Calu3 (cell line): Measurements from ENCODE around the gene PTPRG. TPM values are rescaled to one million over a fixed set of nuclear protein-coding genes. Genes with fewer than 3 reads are reported as not detected.

ENCODE experiments used
- BruUV-seq: library from RNA; stranded (reverse); fragments of 400-500 nt; replicated peaks from 2 replicates; lab custom pipeline; 2021; lab: Mats Ljungman, UMichigan
- CTCF ChIA-PET: fragments of 300-600 bp; sonication (Branson Sonifier 250); formaldehyde crosslinking; loops from one replicate; lab custom pipeline; 2022; ENCODE audit warnings: antibody characterized with exemption; lab: Charles Lee
- DNase-seq: peaks from one replicate; pipeline ENCODE4 v3.0.0; 2022
- H3K27ac Mint-ChIP-seq: one replicate; pipeline ENCODE4 v1.8.0; 2022; ENCODE audit warnings: mixed read lengths; ENCODE audit not compliant: unreplicated experiment
- H3K27me3 Mint-ChIP-seq: one replicate; pipeline ENCODE4 v1.8.0; 2022; ENCODE audit warnings: mixed read lengths; ENCODE audit not compliant: unreplicated experiment
- H3K36me3 Mint-ChIP-seq: one replicate; pipeline ENCODE4 v1.8.0; 2022; ENCODE audit warnings: mild to moderate bottlenecking, moderate library complexity, mixed read lengths; ENCODE audit not compliant: insufficient read depth, unreplicated experiment
- H3K4me1 Mint-ChIP-seq: one replicate; pipeline ENCODE4 v1.8.0; 2022; ENCODE audit warnings: mild to moderate bottlenecking, low read depth, mixed read lengths; ENCODE audit not compliant: unreplicated experiment
- H3K4me3 Mint-ChIP-seq: one replicate; pipeline ENCODE4 v1.8.0; 2022; ENCODE audit warnings: mild to moderate bottlenecking, low read depth, moderate library complexity, mixed read lengths; ENCODE audit not compliant: unreplicated experiment
- H3K9me3 Mint-ChIP-seq: one replicate; pipeline ENCODE4 v1.8.0; 2022; ENCODE audit warnings: low read depth, mixed read lengths; ENCODE audit not compliant: unreplicated experiment
- CTCF ChIP-seq: fragments of 200-600 bp; IDR thresholded peaks from one replicate; pipeline ENCODE4 v1.8.0; 2022; ENCODE audit warnings: antibody characterized with exemption; ENCODE audit not compliant: unreplicated experiment
- intact Hi-C: fragments of 100-400 bp; cut with micrococcal nuclease; formaldehyde crosslinking; loops from one replicate; pipeline ENCODE4 v1.10.0; 2022; ENCODE audit not compliant: unreplicated experiment
- total RNA-seq: library from RNA; stranded (reverse); gene quantifications from 2 replicates; pipeline ENCODE4 v1.2.3, GENCODE V29; 2022

The PTPRG gene
- total RNA-seq, 1 experiment from 2014 or later: 0.35 TPM

- no peak for DNase-seq
- no peaks in the 10 kb centered on the region for H3K27me3 Mint-ChIP-seq
- no peaks in the 10 kb centered on the region for H3K4me1 Mint-ChIP-seq
- CTCF ChIA-PET: no interaction called here
- H3K27ac Mint-ChIP-seq: no peak overlapping the region
- no TSS peak for BruUV-seq
- H3K9me3 Mint-ChIP-seq: peaks cover 10% of the 10 kb centered on the region
- H3K4me3 Mint-ChIP-seq: no peak overlapping the region
- intact Hi-C loops: no loop called here
- TF ChIP-seq CTCF: no peak
- H3K36me3 Mint-ChIP-seq: no peaks in the 10 kb centered on the region
Measured at GRCh38 chr3:62161371-62161770, 600.0 kb downstream of the PTPRG start.

GRCh38 chr3:62164196-62164595 lies 602.8 kb downstream of the PTPRG start:
- CTCF ChIA-PET: no interaction called here
- DNase-seq: no peak
- no TSS peak for BruUV-seq
- Mint-ChIP-seq H3K27ac (no peak overlapping the region), H3K9me3 (peaks cover 8% of the 10 kb centered on the region), H3K4me1 (no peaks in the 10 kb centered on the region), H3K4me3 (no peak overlapping the region), H3K36me3 (no peaks in the 10 kb centered on the region), H3K27me3 (no peaks in the 10 kb centered on the region)
- intact Hi-C loops: no loop called here
- no peak for TF ChIP-seq CTCF

- no peak for TF ChIP-seq CTCF
- no peak for DNase-seq
- intact Hi-C loops: no loop called here
- no TSS peak for BruUV-seq
- no peak overlapping the region for H3K4me3 Mint-ChIP-seq
- no peak overlapping the region for H3K27ac Mint-ChIP-seq
- no peaks in the 10 kb centered on the region for H3K36me3 Mint-ChIP-seq
- CTCF ChIA-PET: no interaction called here
- H3K27me3 Mint-ChIP-seq: no peaks in the 10 kb centered on the region
- no peaks in the 10 kb centered on the region for H3K4me1 Mint-ChIP-seq
- peaks cover 8% of the 10 kb centered on the region for H3K9me3 Mint-ChIP-seq
Measured at GRCh38 chr3:62164746-62165145, 603.4 kb downstream of the PTPRG start.

GRCh38 chr3:62167566-62168262 lies 606.3 kb downstream of the PTPRG start:
- no peaks in the 10 kb centered on the region for H3K27me3 Mint-ChIP-seq
- intact Hi-C loops: no loop called here
- CTCF ChIA-PET: no interaction called here
- H3K9me3 Mint-ChIP-seq: peaks cover 5% of the 10 kb centered on the region
- DNase-seq: no peak
- H3K36me3 Mint-ChIP-seq: no peaks in the 10 kb centered on the region
- no peaks in the 10 kb centered on the region for H3K4me1 Mint-ChIP-seq
- H3K4me3 Mint-ChIP-seq: no peak overlapping the region
- H3K27ac Mint-ChIP-seq: no peak overlapping the region
- no peak for TF ChIP-seq CTCF
- no TSS peak for BruUV-seq
